ENCODE measurements around the gene TRIOBP.

Gene TRIOBP

DNA sequence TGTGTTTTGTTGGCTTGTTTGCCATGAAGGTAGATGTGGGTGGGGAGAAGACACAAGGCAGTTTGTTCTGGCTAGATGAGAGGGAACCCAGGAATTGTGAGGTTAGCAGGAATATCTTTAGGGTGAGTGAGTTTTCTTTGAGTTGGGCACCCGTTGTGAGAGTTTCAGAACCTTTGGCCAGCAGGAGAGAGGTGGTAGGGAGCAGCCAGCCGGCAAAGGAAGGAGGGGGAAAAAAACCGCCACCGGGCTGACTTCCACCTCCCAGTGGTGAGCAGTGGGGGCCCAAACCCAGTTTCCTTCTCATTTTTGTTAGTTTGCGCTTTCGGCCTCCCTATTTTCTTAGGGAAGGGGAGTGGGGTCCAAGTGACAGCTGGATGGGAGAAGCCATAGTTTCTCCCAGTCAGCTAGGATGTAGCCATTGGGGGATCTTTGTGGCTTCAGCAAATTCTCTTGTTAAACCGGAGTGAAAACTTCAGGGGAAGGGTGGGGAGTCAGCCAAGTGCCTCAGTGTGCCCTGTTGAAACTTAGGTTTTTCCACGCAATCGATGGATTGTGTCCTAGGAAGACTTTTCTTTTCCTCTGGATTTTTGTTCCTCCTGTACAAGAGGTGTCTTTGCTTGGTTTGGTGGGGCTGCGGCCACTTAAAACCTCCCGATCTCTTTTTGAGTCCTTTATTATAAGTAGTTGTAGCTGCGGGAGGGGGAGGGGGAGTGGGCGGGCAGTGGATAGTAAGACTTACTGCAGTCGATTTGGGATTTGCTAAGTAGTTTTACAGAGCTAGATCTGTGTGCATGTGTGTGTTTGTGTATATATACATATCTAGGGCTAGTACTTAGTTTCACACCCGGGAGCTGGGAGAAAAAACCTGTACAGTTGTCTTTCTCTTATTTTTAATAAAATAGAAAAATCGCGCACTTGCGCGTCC, 109.8 kb downstream of the TRIOBP start:
- DNase-seq: peak; percentile 49

DNA sequence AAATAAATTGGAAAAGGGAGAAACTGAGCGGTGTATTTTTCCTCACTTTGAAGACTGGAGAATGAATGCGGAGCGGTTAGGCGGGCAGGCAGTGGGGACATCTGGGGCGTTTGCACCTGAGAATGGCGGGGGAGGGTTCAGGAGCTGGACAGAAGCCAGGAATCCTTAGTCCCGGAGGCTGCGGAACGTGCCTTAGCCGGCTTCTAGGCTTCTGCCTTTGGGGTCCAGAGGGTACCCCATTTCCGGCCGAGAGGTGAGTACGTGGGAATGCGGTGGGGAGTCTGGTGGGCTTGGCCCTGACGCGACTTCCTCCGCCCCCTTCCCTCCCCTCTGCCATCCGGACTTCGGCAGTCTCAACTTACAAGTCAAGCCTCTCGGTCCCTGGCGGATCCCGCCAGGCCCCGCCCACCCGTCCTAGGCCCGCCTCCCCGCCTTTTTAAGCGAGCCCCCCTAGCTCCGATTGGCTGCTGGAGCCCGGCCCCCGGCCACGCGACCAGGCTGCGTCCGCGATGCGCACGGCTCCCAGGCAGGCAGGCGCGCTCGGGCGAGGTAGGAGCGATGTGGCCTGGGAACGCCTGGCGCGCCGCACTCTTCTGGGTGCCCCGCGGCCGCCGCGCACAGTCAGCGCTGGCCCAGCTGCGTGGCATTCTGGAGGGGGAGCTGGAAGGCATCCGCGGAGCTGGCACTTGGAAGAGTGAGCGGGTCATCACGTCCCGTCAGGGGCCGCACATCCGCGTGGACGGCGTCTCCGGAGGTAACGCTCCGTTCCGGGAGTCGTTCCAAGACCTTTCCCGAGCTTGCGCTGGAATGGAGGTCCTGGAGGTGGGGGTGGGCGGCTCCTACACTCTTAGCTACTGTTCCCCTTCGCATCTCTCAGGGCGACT, 110.8 kb downstream of the TRIOBP start, which contains the start of gene GCAT:
TSS of gene GCAT (plus strand) at position 525 of the 884 bp plus-strand sequence. CDS start at position 559, 34 bp downstream.
- peak; percentile 92 for DNase-seq

DNA sequence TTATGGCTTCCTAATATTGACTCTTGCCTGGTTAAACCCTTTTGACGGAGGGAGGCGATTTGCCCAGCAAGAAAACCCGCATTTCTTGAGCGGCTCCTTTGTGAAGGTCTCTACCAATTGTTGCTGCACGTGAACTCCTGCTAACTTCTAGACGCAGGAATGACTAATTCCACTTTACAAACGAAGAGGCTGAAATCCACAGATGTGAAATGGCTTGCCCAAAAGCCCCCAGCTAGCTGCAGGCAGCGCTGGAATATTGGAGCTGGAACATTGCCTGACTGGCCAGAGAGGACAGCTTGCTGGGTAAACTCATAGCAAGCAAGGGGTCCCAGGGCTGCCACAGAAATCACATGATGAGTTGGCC, 111.4 kb downstream of the TRIOBP start:
- no peak for DNase-seq

DNA sequence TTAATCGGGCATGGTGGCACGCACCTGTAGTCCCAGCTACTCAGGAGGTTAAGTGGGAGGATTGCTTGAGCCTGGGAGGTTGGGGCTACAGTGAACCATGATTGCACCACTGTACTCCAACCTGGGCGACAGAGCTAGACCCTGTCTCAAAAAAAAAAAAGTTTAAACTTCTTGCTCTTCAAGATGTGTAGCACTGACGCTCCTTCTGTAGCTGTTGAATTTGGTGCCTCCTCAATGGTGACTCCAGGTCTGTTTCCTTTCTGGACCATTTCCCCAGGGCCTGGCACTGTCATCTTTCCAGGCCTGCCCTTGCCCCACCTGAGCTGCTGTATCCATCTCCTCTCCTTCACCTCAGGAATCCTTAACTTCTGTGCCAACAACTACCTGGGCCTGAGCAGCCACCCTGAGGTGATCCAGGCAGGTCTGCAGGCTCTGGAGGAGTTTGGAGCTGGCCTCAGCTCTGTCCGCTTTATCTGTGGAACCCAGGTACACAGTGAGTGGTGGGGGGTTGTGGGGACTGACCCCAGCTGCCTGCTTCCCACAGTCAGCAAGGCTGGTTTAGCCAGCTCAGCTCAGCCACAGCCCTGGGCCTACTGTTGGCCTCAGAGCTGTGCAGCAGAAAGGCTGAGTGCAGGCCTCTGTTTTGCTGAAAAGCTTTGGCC, 113.0 kb downstream of the TRIOBP start:
- DNase-seq: no peak

DNA sequence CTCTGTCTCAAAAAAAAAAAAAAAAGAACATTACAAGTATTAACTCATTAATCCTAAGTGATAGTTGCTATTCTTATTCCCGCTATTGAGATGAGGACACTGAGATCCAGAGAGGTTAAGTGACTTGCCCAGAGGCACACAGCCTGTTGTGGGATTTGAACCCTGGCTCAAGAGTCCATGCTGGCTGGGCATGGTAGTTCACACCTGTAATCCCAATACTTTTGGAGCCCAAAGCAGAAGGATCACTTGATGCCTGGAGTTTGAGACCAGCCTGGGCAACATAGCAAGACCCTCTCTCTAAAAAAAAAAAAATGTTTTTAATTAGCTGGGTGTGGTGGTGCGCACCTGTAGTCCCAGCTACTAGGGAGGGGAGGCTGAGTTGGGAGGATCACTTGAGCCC, 115.0 kb downstream of the TRIOBP start:
- no peak for DNase-seq

DNA sequence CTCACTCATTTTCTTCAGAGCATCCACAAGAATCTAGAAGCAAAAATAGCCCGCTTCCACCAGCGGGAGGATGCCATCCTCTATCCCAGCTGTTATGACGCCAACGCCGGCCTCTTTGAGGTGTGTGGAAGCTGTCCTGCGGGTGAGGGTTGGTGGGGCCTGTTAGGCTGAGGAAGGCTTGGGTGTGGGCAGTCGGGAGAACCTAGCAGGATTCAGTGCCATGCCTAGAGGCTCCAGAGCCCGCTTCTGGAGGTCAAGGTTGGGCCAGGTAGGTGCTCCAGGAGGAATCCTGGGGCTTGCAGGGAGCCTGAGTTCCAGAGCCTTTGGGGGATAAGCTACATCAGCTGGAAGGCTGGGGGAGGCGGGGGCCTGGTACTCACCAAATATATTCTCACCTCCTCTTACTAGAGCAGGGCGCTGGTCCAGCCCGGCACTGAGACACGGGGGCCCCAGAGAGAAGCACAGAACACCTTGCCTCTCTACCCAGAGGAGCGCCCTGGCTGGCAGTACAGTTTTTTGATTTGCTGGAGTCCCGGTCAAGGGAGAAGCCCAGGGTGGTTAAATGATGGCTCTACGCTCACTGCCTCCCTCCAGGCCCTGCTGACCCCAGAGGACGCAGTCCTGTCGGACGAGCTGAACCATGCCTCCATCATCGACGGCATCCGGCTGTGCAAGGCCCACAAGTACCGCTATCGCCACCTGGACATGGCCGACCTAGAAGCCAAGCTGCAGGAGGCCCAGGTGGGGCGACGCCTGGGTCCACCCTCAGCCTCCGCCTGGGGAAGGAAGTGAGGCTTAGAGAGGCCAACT, 116.2 kb downstream of the TRIOBP start:
- DNase-seq: no peak

DNA sequence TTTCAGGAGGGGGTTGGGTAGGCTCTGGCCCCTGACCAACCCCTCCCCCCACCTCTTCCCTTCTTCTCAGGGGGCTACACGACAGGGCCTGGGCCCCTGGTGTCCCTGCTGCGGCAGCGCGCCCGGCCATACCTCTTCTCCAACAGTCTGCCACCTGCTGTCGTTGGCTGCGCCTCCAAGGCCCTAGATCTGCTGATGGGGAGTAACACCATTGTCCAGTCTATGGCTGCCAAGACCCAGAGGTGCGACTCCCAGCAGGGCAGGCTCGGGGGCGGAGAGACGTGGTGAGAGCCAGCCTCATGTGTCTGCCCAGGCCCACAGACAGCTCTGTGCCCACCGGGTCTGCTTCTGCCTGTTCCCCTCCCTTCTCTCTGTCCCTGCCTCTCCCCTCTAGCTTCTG, 118.7 kb downstream of the TRIOBP start:
- DNase-seq: no peak

DNA sequence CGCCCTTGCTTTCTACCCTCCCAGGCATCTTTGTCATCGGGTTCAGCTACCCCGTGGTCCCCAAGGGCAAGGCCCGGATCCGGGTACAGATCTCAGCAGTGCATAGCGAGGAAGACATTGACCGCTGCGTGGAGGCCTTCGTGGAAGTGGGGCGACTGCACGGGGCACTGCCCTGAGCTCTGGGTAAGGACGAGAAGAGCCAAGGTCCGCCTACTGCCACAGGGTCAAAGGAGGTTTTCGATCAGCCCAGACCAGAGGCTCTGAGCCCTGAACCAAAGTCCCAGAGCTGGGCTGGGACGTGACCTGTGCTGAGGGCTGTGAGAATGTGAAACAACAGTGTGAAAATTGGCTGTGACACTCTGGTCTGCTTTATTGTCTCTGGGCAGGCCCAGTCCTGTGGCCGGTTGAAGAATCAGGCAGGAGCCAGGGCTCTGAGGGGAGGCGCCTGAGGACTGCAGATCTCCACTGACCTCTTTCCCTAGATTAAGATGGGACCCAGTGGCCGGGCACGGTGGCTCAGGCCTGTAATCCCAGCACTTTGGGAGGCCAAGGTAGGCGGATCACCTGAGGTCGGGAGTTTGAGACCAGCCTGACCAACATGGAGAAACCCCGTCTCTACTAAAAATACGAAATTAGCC, 119.8 kb downstream of the TRIOBP start:
- DNase-seq: no peak

DNA sequence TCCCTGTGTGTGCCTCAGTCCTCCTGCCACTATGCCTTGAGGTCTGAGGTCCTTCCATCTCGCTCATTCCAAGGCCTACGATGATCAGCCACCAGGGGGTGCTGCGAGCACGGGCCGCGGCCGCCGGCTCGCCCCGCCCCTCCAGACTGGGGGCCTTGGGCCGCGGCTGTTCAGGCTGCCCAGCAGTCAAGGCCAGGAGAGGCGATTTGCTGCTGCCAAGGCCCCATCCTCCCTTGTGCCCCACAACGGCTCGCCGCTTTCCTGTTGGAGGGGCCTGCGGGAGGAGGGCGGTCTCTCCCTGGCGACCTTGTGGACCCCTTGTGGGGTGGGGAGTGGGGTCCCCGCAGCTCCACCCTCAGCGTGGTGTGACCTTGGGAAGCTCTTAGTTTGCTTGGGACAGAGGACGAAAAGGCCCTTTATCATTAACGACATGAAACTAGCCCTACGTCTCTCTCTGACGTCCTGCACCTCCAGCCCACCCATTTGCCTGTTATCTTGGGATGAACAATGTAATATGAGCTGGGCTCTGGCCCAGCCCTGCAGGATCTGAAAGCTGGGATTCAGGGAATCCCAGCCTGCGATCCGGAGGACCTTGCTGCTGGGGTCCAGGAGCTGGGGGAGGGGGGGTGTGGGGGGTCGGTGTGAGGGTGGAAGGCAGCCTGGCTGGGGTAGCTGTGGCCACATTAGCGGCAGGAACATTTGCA, 121.0 kb downstream of the TRIOBP start:
- peak; percentile 94 for DNase-seq

DNA sequence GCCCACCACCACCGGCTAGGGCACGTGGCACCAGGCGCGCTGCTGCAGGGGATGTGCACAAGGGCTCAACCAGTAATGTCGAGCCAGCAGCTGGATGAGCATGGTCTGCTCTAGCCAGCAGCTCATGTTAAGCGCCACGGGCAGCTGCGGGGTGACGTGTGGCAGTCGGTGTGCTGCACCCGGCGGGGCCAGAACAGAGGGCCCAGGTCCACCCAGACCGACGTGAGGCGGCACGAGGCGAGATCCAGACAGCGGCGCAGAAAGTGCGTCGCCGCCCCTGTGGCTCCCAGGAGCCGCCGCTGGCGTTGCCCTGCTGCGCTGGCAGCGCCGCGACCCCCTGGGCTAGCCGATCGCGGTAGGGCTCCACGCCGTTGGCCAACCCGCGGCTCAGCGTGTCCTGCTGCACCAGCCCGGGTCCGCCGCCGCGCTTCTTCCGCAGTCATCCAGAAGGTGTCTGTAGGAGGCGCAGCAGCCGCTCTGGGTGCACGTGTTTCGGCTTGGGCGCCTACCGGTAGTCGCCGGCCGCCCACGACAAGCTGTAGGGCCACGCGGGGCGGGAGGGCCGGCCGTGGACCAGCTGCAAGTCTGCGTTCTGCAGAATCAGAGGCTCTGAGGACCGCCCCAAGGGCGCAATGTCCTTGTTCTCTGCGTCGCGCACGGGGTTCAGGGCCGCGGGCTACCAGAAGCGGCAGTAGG, 121.7 kb downstream of the TRIOBP start:
- peak; percentile 84 for DNase-seq

DNA sequence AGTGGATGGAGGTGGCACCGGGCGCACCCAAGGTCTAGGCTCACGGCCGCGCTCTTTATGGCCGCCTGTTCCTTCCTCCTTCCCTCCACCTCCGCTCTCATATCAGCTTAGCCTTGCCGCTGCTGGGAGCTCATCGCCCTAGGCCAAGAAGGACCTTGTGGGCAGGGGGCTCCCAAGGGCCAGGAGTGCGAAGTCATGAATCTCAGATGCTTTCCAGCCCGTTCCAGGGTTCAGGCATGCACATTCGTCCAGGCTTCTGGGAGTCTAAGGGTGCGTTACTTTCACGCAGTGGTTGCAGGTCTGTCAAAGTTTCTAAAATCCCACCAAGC, 122.2 kb downstream of the TRIOBP start:
- no peak for DNase-seq

DNA sequence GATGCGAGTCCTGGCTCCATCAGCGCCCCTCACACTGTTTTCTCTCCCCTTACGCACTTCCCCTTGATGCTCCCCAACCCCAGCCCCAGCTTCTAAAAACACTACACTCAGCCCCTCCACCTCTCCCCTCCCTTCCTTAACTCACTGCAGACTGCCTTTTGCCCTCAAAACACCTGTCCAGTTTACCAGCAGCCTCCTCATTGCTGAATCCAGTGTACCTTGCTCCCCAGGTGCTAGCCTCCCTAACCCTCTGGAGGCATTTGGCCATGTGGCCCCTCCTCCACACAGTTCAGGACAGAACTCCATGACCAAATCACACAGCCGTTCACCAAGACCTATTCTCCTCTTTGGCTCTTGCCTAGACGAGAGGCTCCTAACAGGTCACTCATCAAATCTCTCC, 123.5 kb downstream of the TRIOBP start:
- DNase-seq: no peak

DNA sequence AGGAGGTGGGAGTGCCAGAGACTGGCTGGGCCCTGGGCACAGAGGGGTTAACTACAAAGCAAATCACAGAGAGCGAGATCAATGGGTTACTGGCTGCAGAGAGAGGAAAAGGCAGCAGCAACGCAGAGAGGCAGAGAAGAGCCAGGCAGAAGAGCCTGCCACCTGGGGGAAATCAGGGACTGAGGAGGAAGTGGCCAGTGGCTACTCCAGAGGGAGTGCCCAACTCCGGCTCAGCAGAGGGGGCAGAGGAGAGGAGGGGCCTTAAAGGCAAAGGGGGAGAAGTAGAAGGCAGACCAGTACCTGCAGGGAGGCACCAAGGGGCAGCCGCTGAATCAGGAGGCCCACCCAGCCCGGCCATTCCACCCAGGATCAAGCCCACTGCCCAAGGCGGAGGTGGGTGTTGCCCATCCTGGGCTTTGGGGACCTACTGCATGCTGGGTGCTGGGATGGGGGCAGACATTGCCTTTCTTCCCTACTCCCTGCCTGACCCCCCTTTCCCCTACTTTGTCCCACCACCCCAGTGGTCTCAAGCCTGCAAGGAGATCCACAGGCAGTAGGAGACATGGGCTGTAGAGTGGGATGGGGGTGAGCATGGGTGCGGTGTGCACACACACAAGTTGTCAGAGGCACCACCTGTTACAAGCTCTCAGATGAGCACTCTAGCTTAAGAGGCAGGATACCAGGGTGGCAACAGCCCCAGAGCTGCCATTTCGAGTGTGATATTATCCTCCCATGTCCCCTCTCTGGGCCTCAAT, 125.4 kb downstream of the TRIOBP start:
- DNase-seq: no peak

DNA sequence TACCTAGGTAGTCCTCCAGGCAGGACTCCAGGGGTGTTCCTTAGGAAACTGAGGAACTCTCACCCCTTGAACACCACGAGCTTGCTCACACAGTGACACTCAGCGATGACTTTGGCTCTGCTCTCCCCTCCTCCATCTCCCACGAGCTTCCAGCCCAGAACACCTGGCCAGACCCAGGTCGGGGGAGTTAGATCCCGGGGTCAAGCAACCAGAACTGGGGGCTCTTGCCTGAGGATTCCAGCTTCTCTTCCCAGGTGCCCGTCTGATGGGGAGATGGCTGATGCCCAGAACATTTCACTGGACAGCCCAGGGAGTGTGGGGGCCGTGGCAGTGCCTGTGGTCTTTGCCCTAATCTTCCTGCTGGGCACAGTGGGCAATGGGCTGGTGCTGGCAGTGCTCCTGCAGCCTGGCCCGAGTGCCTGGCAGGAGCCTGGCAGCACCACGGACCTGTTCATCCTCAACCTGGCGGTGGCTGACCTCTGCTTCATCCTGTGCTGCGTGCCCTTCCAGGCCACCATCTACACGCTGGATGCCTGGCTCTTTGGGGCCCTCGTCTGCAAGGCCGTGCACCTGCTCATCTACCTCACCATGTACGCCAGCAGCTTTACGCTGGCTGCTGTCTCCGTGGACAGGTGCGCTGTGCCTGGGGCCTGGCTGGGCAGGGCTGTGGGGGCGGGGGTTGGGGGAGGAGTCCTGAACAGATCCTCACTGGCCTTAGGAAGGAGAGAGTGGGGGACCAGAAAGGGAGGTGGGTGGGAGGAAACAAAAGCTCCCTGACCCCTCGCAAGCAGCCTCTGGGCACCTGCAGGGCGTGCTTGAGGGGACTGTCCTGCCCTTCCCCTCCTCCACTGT, 126.5 kb downstream of the TRIOBP start, which contains the start of gene GALR3:
TSS of gene GALR3 (plus strand) at position 249 of the 852 bp plus-strand sequence. CDS start at position 274, 25 bp downstream.
- no peak for DNase-seq

DNA sequence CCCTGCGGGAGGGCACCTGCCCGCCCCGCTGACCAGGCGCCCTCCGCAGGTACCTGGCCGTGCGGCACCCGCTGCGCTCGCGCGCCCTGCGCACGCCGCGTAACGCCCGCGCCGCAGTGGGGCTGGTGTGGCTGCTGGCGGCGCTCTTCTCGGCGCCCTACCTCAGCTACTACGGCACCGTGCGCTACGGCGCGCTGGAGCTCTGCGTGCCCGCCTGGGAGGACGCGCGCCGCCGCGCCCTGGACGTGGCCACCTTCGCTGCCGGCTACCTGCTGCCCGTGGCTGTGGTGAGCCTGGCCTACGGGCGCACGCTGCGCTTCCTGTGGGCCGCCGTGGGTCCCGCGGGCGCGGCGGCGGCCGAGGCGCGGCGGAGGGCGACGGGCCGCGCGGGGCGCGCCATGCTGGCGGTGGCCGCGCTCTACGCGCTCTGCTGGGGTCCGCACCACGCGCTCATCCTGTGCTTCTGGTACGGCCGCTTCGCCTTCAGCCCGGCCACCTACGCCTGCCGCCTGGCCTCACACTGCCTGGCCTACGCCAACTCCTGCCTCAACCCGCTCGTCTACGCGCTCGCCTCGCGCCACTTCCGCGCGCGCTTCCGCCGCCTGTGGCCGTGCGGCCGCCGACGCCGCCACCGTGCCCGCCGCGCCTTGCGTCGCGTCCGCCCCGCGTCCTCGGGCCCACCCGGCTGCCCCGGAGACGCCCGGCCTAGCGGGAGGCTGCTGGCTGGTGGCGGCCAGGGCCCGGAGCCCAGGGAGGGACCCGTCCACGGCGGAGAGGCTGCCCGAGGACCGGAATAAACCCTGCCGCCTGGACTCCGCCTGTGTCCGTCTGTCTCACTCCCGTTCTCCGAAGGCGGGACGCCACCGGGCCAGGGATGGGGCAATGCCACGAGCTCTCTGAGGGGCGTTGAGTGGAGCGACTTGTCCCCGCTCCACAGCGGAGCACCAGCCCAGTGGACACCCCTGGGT, 128.1 kb downstream of the TRIOBP start:
- DNase-seq: peak; percentile 42

All from retina (tissue), 1 donor.